ENCODE data around the gene PSMB7. TPM values are rescaled to one million over a fixed set of nuclear protein-coding genes. Genes with fewer than 3 reads are reported as not detected.

The PSMB7 gene
- total RNA-seq, 1 donor from 2014 or later = 142 TPM

DNA sequence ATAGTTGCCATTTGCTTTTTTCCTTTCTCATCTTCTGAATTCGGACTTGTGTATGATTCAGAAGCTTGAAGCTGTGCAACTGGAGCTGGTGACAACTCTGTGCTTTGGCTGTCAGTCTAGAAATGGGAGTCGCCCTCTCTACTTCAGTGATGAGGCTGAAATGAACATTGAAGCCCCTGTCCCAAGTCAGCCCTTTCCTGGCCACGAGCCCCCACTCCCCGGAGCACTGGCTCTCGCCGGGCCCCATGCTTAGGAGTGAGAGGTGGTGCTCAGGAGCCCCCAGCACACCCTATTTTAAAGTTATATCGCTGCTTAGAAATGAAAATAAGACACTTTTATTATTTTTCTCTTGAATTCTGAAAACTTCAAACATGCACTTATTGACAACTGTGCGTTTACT lies 66.0 kb downstream of the PSMB7 start:
- Mint-ChIP-seq H3K27me3 (ENCODE audit: low read depth) (no peaks in the 10 kb centered on the region), H3K36me3 (peaks cover 32% of the 10 kb centered on the region), H3K4me1 (no peaks in the 10 kb centered on the region), H3K4me3 (no peak overlapping the region), H3K9me3 (no peaks in the 10 kb centered on the region), H3K27ac (no peak overlapping the region)
- TF ChIP-seq, protein P1, sequence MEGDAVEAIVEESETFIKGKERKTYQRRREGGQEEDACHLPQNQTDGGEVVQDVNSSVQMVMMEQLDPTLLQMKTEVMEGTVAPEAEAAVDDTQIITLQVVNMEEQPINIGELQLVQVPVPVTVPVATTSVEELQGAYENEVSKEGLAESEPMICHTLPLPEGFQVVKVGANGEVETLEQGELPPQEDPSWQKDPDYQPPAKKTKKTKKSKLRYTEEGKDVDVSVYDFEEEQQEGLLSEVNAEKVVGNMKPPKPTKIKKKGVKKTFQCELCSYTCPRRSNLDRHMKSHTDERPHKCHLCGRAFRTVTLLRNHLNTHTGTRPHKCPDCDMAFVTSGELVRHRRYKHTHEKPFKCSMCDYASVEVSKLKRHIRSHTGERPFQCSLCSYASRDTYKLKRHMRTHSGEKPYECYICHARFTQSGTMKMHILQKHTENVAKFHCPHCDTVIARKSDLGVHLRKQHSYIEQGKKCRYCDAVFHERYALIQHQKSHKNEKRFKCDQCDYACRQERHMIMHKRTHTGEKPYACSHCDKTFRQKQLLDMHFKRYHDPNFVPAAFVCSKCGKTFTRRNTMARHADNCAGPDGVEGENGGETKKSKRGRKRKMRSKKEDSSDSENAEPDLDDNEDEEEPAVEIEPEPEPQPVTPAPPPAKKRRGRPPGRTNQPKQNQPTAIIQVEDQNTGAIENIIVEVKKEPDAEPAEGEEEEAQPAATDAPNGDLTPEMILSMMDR (IDR thresholded peaks at IDR 0.05; ENCODE audit: unreplicated experiment) = no peak
- DNase-seq (ENCODE audit: low spot score in 2 of 2, unreplicated experiment in 2 of 2) = no peak

DNA sequence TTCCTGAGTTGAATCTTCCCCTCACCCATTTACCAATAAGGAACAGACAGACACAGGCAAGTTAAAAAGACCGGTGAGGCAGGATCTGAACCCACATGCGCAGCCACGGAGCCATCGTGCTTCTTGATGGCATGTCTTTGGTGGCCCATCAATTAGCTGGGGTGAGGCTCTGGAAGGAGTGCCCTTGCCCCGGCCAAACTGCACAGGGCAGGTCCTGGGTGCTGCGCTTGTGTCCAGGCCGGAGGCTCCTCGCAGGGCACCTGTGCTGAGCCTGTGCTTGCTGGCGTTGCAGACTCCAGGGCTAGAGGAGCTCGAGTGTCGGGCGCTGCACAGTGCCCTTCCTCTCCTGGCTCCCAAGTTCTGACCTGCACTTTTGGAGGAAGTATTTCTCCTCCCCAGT lies 66.4 kb downstream of the PSMB7 start:
- TF ChIP-seq, protein P1 (IDR thresholded peaks at IDR 0.05; ENCODE audit: unreplicated experiment) = no peak
- H3K4me1 Mint-ChIP-seq = no peaks in the 10 kb centered on the region
- H3K4me3 Mint-ChIP-seq = no peak overlapping the region
- DNase-seq (ENCODE audit: low spot score in 2 of 2, unreplicated experiment in 2 of 2) = no peak
- H3K27me3 Mint-ChIP-seq (ENCODE audit: low read depth) = no peaks in the 10 kb centered on the region
- H3K9me3 Mint-ChIP-seq = no peaks in the 10 kb centered on the region
- H3K36me3 Mint-ChIP-seq = peaks cover 29% of the 10 kb centered on the region
- H3K27ac Mint-ChIP-seq = no peak overlapping the region

DNA sequence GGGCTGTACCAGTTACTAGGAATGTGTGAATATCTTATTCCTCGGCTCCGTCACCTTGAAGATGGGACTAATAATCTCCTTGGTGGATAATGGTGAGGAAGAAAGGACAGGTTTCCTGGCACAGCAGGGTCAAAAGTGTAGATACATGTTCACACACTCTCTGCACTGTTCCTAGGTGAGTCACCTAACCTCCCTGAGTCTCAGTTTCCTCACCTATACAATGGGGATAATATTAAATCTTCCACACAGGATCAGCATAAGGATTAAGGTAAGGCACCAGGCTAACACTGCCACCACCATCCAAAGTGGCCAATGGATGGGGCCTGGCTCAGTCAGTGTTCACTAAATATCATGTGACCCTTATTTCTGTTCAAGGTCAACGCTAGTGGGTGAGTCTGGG lies 66.9 kb downstream of the PSMB7 start:
- Mint-ChIP-seq H3K9me3 (no peaks in the 10 kb centered on the region), H3K27ac (no peak overlapping the region), H3K4me3 (no peak overlapping the region), H3K4me1 (no peaks in the 10 kb centered on the region), H3K27me3 (ENCODE audit: low read depth) (no peaks in the 10 kb centered on the region), H3K36me3 (peaks cover 26% of the 10 kb centered on the region)
- TF ChIP-seq, protein P1 (IDR thresholded peaks at IDR 0.05; ENCODE audit: unreplicated experiment) = no peak
- DNase-seq (ENCODE audit: low spot score in 2 of 2, unreplicated experiment in 2 of 2) = no peak

DNA sequence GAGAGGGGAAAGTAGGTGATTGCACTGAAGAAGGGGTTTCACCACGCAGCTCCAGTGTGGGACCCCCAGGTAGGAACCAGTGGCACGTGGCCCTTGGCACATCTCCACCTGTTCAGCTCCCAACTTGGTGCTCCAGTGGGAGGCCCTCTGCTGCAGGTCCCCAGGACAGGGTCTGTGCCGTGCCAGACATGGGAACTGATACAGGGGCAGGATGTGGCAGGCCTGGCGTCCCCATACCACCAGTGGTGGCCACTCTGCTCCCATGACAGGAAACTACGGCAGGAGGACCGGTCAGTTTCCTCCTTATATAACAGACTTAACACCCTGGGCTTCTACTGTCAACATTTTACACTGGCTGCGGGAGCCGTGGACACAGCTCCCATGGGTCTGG lies 67.3 kb downstream of the PSMB7 start:
- no peak for DNase-seq (ENCODE audit: low spot score in 2 of 2, unreplicated experiment in 2 of 2)
- peaks cover 24% of the 10 kb centered on the region for H3K36me3 Mint-ChIP-seq
- H3K27ac Mint-ChIP-seq = no peak overlapping the region
- H3K4me3 Mint-ChIP-seq = no peak overlapping the region
- no peaks in the 10 kb centered on the region for H3K9me3 Mint-ChIP-seq
- TF ChIP-seq, protein P1 (IDR thresholded peaks at IDR 0.05; ENCODE audit: unreplicated experiment) = no peak
- no peaks in the 10 kb centered on the region for H3K27me3 Mint-ChIP-seq (ENCODE audit: low read depth)
- H3K4me1 Mint-ChIP-seq = peaks cover under 1% of the 10 kb centered on the region

DNA sequence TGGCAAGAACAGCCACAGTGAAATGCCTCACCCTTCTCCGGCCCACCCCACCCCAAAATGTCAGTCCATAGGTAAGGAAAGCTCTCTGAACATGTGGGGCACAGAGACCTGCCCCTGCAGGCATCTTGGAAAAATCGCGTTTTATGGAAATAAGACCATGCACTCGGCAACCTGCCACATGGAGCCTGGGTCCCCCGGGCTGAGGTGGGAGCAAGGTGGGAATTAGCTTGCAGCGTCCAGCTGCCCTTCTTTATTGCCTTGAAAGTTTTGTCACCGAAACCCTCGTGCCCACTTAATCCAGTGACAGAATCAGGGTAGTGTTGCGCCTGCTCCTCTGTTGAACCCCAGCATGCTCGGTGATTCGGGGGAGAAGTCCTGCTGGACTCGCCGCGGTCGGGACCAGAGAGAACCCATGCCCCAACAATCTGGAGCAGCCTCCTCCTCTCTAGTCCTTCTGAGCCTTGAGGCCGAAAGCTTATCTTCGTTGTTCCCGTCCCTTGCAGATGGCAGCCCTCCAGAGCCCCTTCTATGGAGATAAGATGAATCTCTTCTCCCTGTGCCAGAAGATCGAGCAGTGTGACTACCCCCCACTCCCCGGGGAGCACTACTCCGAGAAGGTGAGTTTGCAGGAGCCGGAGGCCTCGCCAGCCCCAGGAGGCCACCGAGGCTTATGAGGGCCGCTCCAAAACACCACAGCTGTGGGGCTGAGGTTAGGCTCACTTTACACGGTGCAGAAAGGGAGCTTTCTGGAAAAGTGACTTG lies 67.9 kb downstream of the PSMB7 start:
- H3K4me3 Mint-ChIP-seq = no peak overlapping the region
- no peaks in the 10 kb centered on the region for H3K27me3 Mint-ChIP-seq (ENCODE audit: low read depth)
- peak overlapping the region; percentile 9 for H3K27ac Mint-ChIP-seq
- no peak for DNase-seq (ENCODE audit: low spot score in 2 of 2, unreplicated experiment in 2 of 2)
- TF ChIP-seq, protein P1 (IDR thresholded peaks at IDR 0.05; ENCODE audit: unreplicated experiment) = no peak
- peaks cover 20% of the 10 kb centered on the region for H3K36me3 Mint-ChIP-seq
- peaks cover 5% of the 10 kb centered on the region for H3K4me1 Mint-ChIP-seq
- no peaks in the 10 kb centered on the region for H3K9me3 Mint-ChIP-seq
